Erythroblast (primary cell): ENCODE results near the gene PEX10.

ENCODE experiments used
- GATA1 ChIP-seq: IDR thresholded peaks from 2 replicates; pipeline ENCODE4 v1.6.1; 2011; ENCODE audit warnings: low read depth, mild to moderate bottlenecking, control low read depth, low read length, moderate library complexity
- POLR2A ChIP-seq: IDR thresholded peaks from 2 replicates; pipeline ENCODE4 v1.6.1; 2011; ENCODE audit warnings: mild to moderate bottlenecking, low read length

DNA sequence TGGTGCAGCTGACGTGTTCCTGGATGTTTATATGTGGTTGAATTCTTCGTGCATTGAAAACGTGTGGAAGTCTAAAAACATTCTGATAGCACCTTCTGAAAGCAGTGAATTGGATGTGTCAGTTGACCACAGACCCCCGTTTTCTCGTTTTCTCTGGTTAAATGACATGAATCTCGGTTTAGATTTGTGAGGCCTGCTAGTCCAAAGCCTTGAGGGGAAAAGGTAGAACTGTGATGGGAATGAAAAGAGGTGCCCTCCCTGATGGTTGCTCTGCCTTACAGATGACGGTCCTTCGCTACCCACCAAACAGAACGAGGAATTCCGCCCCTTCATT is 11.8 kb downstream of the PEX10 start:
- TF ChIP-seq POLR2A (no peak), GATA1 (no peak)
